HepG2 (cell line): ENCODE data around the gene SLC35A2. TPM values are rescaled to one million over a fixed set of nuclear protein-coding genes. Genes with fewer than 3 reads are reported as not detected.

Experiments used
- AGO2 ChIP-seq: fragments of 200-400 bp; formaldehyde crosslinking; optimal IDR thresholded peaks from 2 replicates; pipeline ENCODE3; 2017; ENCODE audit warnings: mild to moderate bottlenecking, low read depth, low read length, moderate library complexity
- ATF5 ChIP-seq: sonication (generic); formaldehyde crosslinking; IDR thresholded peaks from 2 replicates; pipeline ENCODE4 v1.4.0; 2020; ENCODE audit warnings: mild to moderate bottlenecking, low read depth, missing genetic modification reagents
- FOXA1 ChIP-seq, 2 experiments: fragments of 450-650 bp in 1 of 2; sonication (generic) in 1 of 2; formaldehyde crosslinking in 1 of 2; IDR thresholded peaks; 2 replicates each; pipeline versions ENCODE4 v1.4.0 to v1.6.1; 2016 to 2020; ENCODE audit warnings: missing genetic modification reagents in 1 of 2
- HES4 ChIP-seq: sonication (generic); formaldehyde crosslinking; IDR thresholded peaks from 2 replicates; pipeline ENCODE4 v1.9.0; 2021; ENCODE audit warnings: mild to moderate bottlenecking, missing genetic modification reagents, borderline replicate concordance
- MEIS2 ChIP-seq: sonication (generic); formaldehyde crosslinking; IDR thresholded peaks from 2 replicates; pipeline ENCODE4 v1.9.0; 2021; ENCODE audit warnings: mild to moderate bottlenecking, missing genetic modification reagents
- NFYB ChIP-seq: sonication (generic); formaldehyde crosslinking; IDR thresholded peaks from 2 replicates; pipeline ENCODE4 v1.4.0; 2020; ENCODE audit warnings: missing genetic modification reagents
- PHF8 ChIP-seq: sonication (generic); formaldehyde crosslinking; IDR thresholded peaks from 2 replicates; pipeline ENCODE4 v1.5.0; 2020; ENCODE audit warnings: missing genetic modification reagents
- PRMT3 ChIP-seq: sonication (generic); formaldehyde crosslinking; IDR thresholded peaks from 2 replicates; pipeline ENCODE4 v1.8.1; 2022; ENCODE audit warnings: low read depth, mild to moderate bottlenecking, moderate library complexity, missing genetic modification reagents, borderline replicate concordance
- TAF1 ChIP-seq: sonication (generic); formaldehyde crosslinking; IDR thresholded peaks from 2 replicates; pipeline ENCODE4 v1.4.0; 2020; ENCODE audit warnings: missing genetic modification reagents
- ZBTB14 ChIP-seq: sonication (generic); formaldehyde crosslinking; IDR thresholded peaks from 2 replicates; pipeline ENCODE4 v1.4.0; 2020; ENCODE audit warnings: missing genetic modification reagents
- ZBTB7A ChIP-seq: sonication (generic); formaldehyde crosslinking; IDR thresholded peaks from 2 replicates; pipeline ENCODE4 v1.8.0; 2022; ENCODE audit warnings: mild to moderate bottlenecking, missing genetic modification reagents
- ZNF792 ChIP-seq: IDR thresholded peaks from 2 replicates; pipeline ENCODE4 v1.6.1; 2016
- ZNF883 ChIP-seq: sonication (generic); formaldehyde crosslinking; IDR thresholded peaks from 2 replicates; pipeline ENCODE4 v1.5.1; 2020; ENCODE audit warnings: mild to moderate bottlenecking, missing genetic modification reagents; ENCODE audit errors: not compliant biosample characterization
- polyA plus RNA-seq, 8 experiments: library from polyadenylated mRNA; depleted of rRNA in 3 of 8; stranded (reverse) in 7 of 8; unstranded in 1 of 8; fragments of >200 nt; fragmentation: Illumina TruSeq in 4 of 8; extraction: Trizol in 4 of 8; gene quantifications; 2 replicates each; pipeline versions ENCODE4 v1.2.1 to v1.2.3, GENCODE V29; 2011 to 2016; ENCODE audit warnings: low read depth in 4 of 8, missing spikeins in 1 of 8, mixed read lengths in 1 of 8; ENCODE audit not compliant: insufficient read depth in 1 of 8
- total RNA-seq, 5 experiments: library from RNA; depleted of rRNA; stranded (reverse); fragments of >200 nt; fragmentation: Illumina TruSeq; extraction: Trizol; gene quantifications; 2 replicates each; pipeline ENCODE4 v1.2.3, GENCODE V29; 2016; ENCODE audit warnings: low read depth in 1 of 5
- TF ChIP-seq, protein P1 (sequence below): sonication (generic); formaldehyde crosslinking; IDR thresholded peaks from 2 replicates; pipeline ENCODE4 v1.4.0; 2020; ENCODE audit warnings: mild to moderate bottlenecking, missing genetic modification reagents
- TF ChIP-seq, protein P2 (sequence below): fragments of 450-650 bp; IDR thresholded peaks from 2 replicates; pipeline ENCODE4 v1.6.1; 2016
- TF ChIP-seq, protein P3 (sequence below): sonication (generic); formaldehyde crosslinking; IDR thresholded peaks from 2 replicates; pipeline ENCODE4 v1.5.0; 2020; ENCODE audit warnings: mild to moderate bottlenecking, missing genetic modification reagents, borderline replicate concordance

The SLC35A2 gene
- total and polyA plus RNA-seq, 2 of the 13 experiments (the other 11 are each of a cell fraction or from before 2014, with no cell fraction given), result 32.1 to 40.8 TPM

- TF ChIP-seq, protein P1, sequence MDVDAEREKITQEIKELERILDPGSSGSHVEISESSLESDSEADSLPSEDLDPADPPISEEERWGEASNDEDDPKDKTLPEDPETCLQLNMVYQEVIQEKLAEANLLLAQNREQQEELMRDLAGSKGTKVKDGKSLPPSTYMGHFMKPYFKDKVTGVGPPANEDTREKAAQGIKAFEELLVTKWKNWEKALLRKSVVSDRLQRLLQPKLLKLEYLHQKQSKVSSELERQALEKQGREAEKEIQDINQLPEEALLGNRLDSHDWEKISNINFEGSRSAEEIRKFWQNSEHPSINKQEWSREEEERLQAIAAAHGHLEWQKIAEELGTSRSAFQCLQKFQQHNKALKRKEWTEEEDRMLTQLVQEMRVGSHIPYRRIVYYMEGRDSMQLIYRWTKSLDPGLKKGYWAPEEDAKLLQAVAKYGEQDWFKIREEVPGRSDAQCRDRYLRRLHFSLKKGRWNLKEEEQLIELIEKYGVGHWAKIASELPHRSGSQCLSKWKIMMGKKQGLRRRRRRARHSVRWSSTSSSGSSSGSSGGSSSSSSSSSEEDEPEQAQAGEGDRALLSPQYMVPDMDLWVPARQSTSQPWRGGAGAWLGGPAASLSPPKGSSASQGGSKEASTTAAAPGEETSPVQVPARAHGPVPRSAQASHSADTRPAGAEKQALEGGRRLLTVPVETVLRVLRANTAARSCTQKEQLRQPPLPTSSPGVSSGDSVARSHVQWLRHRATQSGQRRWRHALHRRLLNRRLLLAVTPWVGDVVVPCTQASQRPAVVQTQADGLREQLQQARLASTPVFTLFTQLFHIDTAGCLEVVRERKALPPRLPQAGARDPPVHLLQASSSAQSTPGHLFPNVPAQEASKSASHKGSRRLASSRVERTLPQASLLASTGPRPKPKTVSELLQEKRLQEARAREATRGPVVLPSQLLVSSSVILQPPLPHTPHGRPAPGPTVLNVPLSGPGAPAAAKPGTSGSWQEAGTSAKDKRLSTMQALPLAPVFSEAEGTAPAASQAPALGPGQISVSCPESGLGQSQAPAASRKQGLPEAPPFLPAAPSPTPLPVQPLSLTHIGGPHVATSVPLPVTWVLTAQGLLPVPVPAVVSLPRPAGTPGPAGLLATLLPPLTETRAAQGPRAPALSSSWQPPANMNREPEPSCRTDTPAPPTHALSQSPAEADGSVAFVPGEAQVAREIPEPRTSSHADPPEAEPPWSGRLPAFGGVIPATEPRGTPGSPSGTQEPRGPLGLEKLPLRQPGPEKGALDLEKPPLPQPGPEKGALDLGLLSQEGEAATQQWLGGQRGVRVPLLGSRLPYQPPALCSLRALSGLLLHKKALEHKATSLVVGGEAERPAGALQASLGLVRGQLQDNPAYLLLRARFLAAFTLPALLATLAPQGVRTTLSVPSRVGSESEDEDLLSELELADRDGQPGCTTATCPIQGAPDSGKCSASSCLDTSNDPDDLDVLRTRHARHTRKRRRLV (CRISPR knock-in tag), result peak; percentile 86
- TF ChIP-seq ATF5 (no peak), HES4 (no peak), PRMT3 (0 out of 2 replicates have a peak, but pooled peaks have one; percentile 22), ZBTB7A (CRISPR knock-in tag) (no peak), ZNF883 (CRISPR knock-in tag) (peak; percentile 35), ZBTB14 (CRISPR knock-in tag) (peak; percentile 65), MEIS2 (CRISPR knock-in tag) (no peak), NFYB (CRISPR knock-in tag) (peak; percentile 73), PHF8 (peak; percentile 65), FOXA1 (IDR thresholded peaks at IDR 0.05) (no peak), FOXA1 (CRISPR knock-in tag; IDR thresholded peaks at IDR 0.05) (peak; percentile 15; the same call in 1 of the 2 replicates), AGO2 (peak; percentile 56), ZNF792 (CRISPR knock-in tag) (peak; percentile 37; the same call in 1 of the 2 replicates), TAF1 (CRISPR knock-in tag) (peak; percentile 89)
- TF ChIP-seq, protein P2, sequence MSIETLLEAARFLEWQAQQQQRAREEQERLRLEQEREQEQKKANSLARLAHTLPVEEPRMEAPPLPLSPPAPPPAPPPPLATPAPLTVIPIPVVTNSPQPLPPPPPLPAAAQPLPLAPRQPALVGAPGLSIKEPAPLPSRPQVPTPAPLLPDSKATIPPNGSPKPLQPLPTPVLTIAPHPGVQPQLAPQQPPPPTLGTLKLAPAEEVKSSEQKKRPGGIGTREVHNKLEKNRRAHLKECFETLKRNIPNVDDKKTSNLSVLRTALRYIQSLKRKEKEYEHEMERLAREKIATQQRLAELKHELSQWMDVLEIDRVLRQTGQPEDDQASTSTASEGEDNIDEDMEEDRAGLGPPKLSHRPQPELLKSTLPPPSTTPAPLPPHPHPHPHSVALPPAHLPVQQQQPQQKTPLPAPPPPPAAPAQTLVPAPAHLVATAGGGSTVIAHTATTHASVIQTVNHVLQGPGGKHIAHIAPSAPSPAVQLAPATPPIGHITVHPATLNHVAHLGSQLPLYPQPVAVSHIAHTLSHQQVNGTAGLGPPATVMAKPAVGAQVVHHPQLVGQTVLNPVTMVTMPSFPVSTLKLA, result peak; percentile 33; the same call in 1 of the 2 replicates
- TF ChIP-seq, protein P3, sequence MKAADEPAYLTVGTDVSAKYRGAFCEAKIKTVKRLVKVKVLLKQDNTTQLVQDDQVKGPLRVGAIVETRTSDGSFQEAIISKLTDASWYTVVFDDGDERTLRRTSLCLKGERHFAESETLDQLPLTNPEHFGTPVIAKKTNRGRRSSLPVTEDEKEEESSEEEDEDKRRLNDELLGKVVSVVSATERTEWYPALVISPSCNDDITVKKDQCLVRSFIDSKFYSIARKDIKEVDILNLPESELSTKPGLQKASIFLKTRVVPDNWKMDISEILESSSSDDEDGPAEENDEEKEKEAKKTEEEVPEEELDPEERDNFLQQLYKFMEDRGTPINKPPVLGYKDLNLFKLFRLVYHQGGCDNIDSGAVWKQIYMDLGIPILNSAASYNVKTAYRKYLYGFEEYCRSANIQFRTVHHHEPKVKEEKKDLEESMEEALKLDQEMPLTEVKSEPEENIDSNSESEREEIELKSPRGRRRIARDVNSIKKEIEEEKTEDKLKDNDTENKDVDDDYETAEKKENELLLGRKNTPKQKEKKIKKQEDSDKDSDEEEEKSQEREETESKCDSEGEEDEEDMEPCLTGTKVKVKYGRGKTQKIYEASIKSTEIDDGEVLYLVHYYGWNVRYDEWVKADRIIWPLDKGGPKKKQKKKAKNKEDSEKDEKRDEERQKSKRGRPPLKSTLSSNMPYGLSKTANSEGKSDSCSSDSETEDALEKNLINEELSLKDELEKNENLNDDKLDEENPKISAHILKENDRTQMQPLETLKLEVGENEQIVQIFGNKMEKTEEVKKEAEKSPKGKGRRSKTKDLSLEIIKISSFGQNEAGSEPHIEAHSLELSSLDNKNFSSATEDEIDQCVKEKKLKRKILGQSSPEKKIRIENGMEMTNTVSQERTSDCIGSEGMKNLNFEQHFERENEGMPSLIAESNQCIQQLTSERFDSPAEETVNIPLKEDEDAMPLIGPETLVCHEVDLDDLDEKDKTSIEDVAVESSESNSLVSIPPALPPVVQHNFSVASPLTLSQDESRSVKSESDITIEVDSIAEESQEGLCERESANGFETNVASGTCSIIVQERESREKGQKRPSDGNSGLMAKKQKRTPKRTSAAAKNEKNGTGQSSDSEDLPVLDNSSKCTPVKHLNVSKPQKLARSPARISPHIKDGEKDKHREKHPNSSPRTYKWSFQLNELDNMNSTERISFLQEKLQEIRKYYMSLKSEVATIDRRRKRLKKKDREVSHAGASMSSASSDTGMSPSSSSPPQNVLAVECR (CRISPR knock-in tag), result peak; percentile 60; the same call in 1 of the 2 replicates
Measured at GRCh38 chrX:48918643-48919340, 7.3 kb upstream of the SLC35A2 start, which contains the start of gene PIM2 (continued).
